ENCODE results near the gene C6orf120.
"Not testable (repeated sequence)": the region's sequence is repeated elsewhere in the genome, so short reads cannot be mapped to it uniquely, and the experiment has no call there.

The C6orf120 gene

DNA sequence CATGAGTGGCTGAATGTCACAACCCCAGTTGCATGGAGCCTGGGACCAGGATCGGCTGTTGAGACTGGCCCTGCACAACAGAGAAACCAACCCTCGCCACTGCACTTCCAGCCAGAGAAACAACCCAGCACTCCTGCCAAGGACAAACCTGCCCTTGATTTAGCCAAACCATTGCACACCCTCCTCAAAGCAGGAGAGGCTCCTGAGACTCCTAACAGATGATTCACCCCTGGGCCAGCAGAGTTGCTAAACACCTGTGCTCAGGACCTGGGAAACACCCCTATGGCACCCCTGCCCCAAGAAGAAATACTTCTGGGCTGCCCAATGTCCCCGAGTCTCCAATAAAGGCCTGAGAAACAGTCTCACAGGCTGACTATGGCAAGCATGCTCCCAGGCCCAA, 17.9 kb upstream of the C6orf120 start:
- DNase-seq (ENCODE audit: low read depth) = no peak

DNA sequence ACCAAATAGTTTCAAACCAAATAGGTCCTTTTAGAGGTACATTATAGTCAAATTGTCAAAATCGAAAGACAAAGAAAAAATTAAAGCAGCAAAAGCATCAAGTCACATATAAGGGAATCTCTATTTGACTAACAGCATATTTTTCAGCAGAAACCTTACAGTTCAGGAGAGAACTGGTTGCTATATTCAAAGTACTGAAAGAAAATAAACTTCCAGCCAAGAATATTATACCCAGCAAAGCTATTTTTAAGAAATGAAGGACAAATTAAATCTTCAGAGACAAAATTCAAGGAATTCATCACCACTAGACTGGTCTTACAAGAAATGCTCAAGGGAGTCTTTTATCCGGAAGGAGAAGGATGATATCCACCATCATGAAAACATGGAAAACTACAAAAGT, 16.1 kb upstream of the C6orf120 start:
- DNase-seq (ENCODE audit: low read depth) = no peak

DNA sequence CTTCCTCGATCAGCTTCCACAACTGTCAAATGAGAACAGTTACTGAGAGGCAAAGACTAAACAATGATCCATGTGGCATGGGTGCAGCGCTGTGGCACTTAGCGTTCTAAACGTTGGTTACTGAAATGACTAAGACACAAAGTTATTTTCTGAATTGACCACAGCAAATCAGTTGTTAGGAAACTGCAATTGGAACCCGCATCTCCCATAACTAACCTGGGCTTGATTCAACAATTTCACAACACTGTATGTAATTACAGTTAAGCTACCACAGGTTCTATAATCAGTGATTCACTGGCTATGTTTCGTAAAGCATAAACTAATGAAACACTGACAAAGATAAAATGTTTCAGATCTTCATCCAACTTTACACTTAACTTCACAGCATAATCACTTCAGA, 12.6 kb upstream of the C6orf120 start:
- no peak for DNase-seq (ENCODE audit: low read depth)

GRCh38 chr6:169691260-169691659, 10.7 kb upstream of the C6orf120 start:
- DNase-seq (ENCODE audit: low read depth) = no peak

GRCh38 chr6:169692516-169692915, 9.4 kb upstream of the C6orf120 start:
- DNase-seq (ENCODE audit: low read depth) = no peak

GRCh38 chr6:169695131-169695530, 6.8 kb upstream of the C6orf120 start:
- no peak for DNase-seq (ENCODE audit: low read depth)

DNA sequence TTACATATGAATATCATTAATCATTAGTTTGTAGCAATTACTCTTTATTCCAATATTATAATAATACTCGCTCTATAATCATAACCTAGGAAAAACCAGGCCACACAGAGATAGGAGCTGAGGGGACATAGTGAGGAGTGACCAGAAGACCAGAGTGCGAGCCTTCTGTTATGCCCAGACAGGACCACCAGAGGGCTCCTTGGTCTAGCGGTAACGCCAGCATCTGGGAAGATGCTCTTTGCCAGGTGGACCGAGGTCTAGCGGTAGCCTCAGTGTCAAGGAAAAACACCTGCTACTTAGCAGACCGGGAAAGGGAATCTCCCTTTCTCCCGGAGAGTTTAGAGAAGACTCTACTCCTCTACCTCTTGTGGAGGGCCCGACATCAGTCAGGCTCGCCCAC, 4.8 kb upstream of the C6orf120 start:
- DNase-seq (ENCODE audit: low read depth) = not testable (repeated sequence)

- no peak for DNase-seq (ENCODE audit: low read depth)
These were observed 1.6 kb upstream of the C6orf120 start for GRCh38 chr6:169700296-169700695.

DNA sequence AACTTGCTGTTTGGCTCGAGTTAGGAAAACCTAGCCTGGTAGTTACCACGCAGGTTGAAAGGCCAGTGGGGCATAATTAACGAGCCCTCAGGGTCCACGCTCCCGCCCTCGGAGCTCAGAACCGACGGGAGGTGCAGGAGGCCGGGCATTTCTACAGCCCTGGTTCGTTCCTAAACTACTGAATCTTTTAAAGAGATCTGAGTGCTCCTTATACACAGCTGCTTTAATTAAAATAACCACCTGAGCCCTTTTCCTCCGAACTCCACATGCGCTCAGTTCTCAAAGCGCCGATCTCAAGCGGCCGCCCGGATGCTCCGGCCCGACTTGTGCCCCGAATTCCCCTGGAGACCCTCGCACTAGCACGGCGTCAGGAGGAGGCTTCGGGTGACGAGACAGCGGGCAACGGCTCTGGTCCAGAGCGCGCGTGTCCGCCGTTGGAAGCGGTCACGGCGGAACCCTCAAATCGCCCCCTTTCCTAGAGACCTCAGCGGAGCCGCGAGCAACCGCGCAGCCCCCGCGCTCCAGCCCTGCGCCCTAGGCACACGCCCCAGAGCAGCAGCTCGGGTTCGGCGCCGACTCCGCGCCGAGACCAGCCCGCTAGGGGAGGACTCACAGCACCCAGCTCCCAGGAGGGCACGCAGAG, 494 bp upstream of the C6orf120 start:
- no peak for DNase-seq (ENCODE audit: low read depth)

DNA sequence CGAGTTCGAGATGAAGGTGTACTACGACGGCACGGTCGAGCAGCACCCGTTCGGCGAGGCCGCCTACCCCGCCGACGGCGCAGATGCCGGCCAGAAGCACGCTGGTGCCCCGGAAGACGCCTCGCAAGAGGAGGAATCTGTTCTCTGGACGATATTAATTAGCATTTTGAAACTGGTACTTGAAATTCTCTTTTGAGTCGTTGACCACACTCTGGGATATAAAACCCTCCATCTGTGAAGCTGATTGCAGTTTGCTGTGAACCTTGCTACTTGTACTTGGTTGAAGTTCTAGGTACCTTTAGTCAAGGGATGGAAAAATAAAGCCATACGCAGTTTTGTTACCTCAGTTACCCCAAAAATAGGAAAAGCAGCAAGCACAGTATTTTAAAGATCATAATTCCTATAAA, 917 bp downstream of the C6orf120 start:
- no peak for DNase-seq (ENCODE audit: low read depth)

DNA sequence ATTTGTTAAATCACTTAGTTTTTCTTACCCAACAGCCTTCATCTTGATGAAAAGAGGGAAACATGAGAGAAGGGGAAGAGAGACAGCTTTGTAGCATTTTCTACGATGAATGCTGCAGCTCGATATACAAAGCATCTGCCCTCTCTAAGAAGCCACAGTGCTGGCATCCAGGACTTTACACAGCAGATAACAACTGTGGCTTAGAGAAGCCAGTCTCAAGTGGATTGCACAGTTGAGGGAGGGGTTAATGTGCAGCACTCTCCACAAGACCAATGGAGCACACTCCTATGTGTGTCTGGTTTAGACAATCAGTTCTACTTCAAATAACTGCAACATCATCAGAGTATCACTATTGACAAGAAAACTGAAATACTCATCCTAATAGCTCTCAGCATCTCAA, 5.8 kb downstream of the C6orf120 start:
- no peak for DNase-seq (ENCODE audit: low read depth)

GRCh38 chr6:169709293-169709692, 7.4 kb downstream of the C6orf120 start:
- no peak for DNase-seq (ENCODE audit: low read depth)

DNA sequence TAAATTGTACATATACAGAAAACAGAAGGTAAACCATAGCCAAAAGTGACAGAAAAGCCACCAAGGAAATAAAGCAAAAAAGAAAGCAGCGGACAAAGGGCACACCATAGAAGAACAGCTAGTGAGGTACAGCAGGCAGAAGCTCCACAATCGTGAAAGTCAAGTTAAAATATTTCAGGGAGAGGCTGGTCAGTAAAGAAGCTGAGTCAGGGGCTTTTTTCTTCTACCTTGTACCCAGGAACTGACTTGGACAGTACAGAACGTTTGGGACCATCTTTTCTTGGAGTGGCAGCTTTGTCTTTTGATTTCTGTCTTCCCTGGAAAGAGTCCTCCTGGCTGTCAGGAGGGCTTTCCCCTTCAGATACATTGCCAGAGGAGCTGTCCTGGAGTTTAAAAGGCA, 8.1 kb downstream of the C6orf120 start:
- no peak for DNase-seq (ENCODE audit: low read depth)

DNA sequence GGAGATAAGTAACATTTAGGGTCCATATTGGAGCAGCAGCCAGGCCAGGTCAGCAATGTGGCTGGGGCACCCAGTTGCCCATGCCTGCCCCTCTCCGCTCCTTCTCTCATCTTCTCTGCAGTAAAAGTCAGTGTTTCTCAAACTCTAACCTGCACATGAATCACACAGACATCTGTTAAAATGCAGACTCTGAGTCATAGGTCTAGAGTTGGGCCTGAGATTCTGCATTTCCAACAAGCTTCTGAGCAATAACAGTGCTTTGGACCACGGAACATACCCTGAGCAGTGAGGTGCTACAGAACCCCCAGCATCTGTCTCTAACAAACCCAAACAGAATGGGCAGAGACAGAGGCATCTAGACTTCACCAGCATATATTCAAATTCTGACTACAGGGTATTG, 12.3 kb downstream of the C6orf120 start:
- DNase-seq (ENCODE audit: low read depth) = no peak

- DNase-seq (ENCODE audit: low read depth) = no peak
These were observed 12.7 kb downstream of the C6orf120 start for GRCh38 chr6:169714595-169714994.

- DNase-seq (ENCODE audit: low read depth) = no peak
These were observed 17.2 kb downstream of the C6orf120 start for GRCh38 chr6:169719117-169719516.

DNA sequence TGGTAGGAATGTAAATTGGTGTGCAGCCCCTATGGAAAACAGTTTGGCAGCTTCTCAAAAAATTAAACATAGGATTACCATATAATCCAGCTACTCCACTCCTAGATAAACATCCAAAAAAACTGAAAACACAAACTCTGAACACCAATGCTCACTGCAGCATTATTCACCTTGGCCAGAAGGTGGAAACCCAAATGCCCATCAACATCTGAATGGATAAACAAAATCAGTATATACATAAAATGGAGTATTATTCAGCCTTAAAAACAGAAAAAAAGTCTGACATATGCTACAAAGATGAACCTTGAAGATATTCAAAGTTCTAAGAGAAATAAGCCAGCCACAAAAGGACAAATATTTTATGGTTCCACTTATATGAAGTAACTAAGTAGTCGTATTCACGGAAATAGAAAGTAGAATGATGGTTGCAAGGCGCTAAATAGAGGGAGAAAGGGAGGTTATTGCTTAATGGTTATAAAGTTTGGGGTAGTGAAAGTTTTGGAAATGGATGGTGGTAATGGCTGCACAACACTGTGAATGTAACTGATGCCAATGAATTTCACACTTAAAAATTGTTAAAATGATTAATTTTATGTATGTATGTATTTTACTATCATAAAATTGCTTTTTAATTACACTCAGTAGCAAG, 18.4 kb downstream of the C6orf120 start:
- no peak for DNase-seq (ENCODE audit: low read depth)

DNA sequence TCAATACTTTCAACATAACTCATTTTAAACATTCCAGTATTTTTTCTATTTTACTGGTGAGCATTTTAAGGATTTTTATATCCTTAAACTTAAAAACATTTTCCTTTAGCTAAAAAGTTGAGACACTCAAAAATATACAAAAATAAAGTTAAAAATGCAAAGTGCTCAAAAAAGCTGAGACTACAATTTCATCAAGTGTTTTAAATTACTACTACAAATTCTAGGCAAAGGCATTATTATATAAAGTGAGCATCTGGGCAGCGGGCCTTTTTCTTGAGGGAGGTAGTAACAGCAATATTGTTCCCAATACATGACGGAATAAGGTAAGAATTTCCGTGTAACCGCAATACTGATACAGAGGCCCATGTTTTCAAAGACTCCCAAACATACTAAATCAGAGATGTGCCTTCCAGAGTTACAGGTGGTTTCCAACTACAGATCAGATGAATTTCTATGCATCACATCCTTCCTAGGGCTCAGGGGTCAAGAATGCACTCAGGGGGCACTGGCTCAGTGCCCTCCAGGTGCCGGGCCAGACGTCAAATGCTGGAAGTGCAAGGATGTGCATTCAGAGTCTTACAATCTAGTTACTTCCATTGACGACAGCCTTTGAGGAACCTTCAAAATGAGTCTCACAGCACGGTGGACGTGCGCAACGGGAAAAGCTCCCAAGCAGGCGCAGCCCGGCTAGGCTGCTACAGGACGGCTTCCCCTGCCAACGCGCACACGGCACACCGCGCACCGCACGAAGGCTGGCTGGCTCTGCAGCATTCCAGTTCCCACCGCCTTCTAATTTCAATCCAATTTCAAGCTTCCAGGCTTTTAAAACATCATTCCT, 20.7 kb downstream of the C6orf120 start:
- no peak for DNase-seq (ENCODE audit: low read depth)

- DNase-seq (ENCODE audit: low read depth) = peak; percentile 39
These were observed 21.4 kb downstream of the C6orf120 start for GRCh38 chr6:169723200-169723909.

- DNase-seq (ENCODE audit: low read depth) = peak; percentile 5
These were observed 22.1 kb downstream of the C6orf120 start for GRCh38 chr6:169723991-169724493.

- peak; percentile 39 for DNase-seq (ENCODE audit: low read depth)
These were observed 22.7 kb downstream of the C6orf120 start, which contains the start of gene PHF10 for GRCh38 chr6:169724494-169725124. PHF10 (minus strand) TSS chr6:169724500; CDS start chr6:169723931, 569 bp downstream.

Measured in stimulated activated CD8-positive, alpha-beta memory T cell treated with anti-CD3 and anti-CD28 coated beads, Interleukin-12 subunit alpha, Interleukin-12 subunit beta, amount 100 ng/mL, for 1 hour (primary cell).